Stomach (tissue), 9 donors: ENCODE measurements around the gene CCL21. TPM values are rescaled to one million over a fixed set of nuclear protein-coding genes. Genes with fewer than 3 reads are reported as not detected.

Experiments used
- DNase-seq, 2 donors: peaks; one replicate each; pipeline versions ENCODE4 v3.0.0 to v3.0.0-alpha.2; 2013 to 2019
- H3K27ac ChIP-seq, 5 donors: fragments of 200-600 bp in 4 of 5; sonication (generic) in 4 of 5; one replicate each; pipeline ENCODE4 v1.5.1; 2013 to 2019; ENCODE audit warnings: mild to moderate bottlenecking in 1 of 5, moderate library complexity in 1 of 5
- H3K27me3 ChIP-seq, 3 donors: fragments of 200-600 bp; sonication (generic); one replicate each; pipeline ENCODE4 v1.5.1; 2017 to 2019; ENCODE audit warnings: mixed run types in 1 of 3
- H3K36me3 ChIP-seq, 4 donors: fragments of 200-600 bp; sonication (generic); 1 replicate in 3 of 4; 2 replicates in 1 of 4; pipeline ENCODE4 v1.5.1; 2016 to 2019
- H3K4me1 ChIP-seq, 4 donors: fragments of 200-600 bp; sonication (generic); one replicate each; pipeline ENCODE4 v1.5.1; 2016 to 2019
- H3K4me3 ChIP-seq, 4 donors: fragments of 200-600 bp; sonication (generic) in 3 of 4; one replicate each; pipeline ENCODE4 v1.5.1; 2016 to 2019; ENCODE audit warnings: mild to moderate bottlenecking in 1 of 4
- H3K9me3 ChIP-seq, 4 donors: fragments of 200-600 bp; sonication (generic); one replicate each; pipeline ENCODE4 v1.5.1; 2016 to 2019
- EP300 ChIP-seq: sonication (generic); formaldehyde crosslinking; IDR thresholded peaks from one replicate; pipeline ENCODE4 v1.6.1; 2017; ENCODE audit warnings: antibody characterized with exemption
- POLR2A ChIP-seq, 4 donors: fragments of 450-650 bp; IDR thresholded peaks; one replicate each; pipeline ENCODE4 v1.6.1; 2016; ENCODE audit warnings: antibody characterized with exemption in 4 of 4, control low read depth in 2 of 4, mild to moderate bottlenecking in 1 of 4, moderate library complexity in 1 of 4
- POLR2AphosphoS5 ChIP-seq, 3 donors: sonication (generic); formaldehyde crosslinking; IDR thresholded peaks; one replicate each; pipeline ENCODE4 v1.6.1; 2016; ENCODE audit warnings: antibody characterized with exemption in 3 of 3
- WGBS, 5 donors: extraction: QIAGEN DNeasy Blood & Tissue Kit in 3 of 5; methylation state at CpG; one replicate each; pipeline versions ENCODE4 v1.1.5 to v1.1.7; 2013 to 2018; 5-methylcytosine and 5-hydroxymethylcytosine counted together
- intact Hi-C: fragments of 100-400 bp; cut with DNase I; formaldehyde crosslinking; loops from one replicate; pipeline ENCODE4 v1.15.1; 2023; ENCODE audit warnings: low total_unique reads
- polyA plus RNA-seq, 3 donors: library from polyadenylated mRNA; stranded (reverse); fragments of 200-250 nt; gene quantifications; one replicate each; pipeline ENCODE4 v1.2.3, GENCODE V29; 2013
- total RNA-seq, 5 donors: library from RNA; depleted of rRNA; stranded (reverse); fragments of >200 nt; gene quantifications; one replicate each; pipeline versions ENCODE4 v1.1.0 to v1.2.3, GENCODE V29; 2014 to 2016
- TF ChIP-seq, protein P1 (sequence below), 7 experiments: fragments of 450-650 bp in 4 of 7; fragments of 200-600 bp in 3 of 7; sonication (generic) in 3 of 7; IDR thresholded peaks; one replicate each; pipeline ENCODE4 v1.5.1; 2016 to 2019; ENCODE audit warnings: antibody characterized with exemption in 7 of 7, control low read depth in 2 of 7, mild to moderate bottlenecking in 1 of 7
- donor health status: healthy with polysubstance abuse.
- donor health status: Bipolar disorder and iron deficiency.
- donor health status: healthy.

The CCL21 gene
- total and polyA plus RNA-seq, 8 donors = 1.7 to 51.3 (median 23.4) TPM; not detected in 1

DNA sequence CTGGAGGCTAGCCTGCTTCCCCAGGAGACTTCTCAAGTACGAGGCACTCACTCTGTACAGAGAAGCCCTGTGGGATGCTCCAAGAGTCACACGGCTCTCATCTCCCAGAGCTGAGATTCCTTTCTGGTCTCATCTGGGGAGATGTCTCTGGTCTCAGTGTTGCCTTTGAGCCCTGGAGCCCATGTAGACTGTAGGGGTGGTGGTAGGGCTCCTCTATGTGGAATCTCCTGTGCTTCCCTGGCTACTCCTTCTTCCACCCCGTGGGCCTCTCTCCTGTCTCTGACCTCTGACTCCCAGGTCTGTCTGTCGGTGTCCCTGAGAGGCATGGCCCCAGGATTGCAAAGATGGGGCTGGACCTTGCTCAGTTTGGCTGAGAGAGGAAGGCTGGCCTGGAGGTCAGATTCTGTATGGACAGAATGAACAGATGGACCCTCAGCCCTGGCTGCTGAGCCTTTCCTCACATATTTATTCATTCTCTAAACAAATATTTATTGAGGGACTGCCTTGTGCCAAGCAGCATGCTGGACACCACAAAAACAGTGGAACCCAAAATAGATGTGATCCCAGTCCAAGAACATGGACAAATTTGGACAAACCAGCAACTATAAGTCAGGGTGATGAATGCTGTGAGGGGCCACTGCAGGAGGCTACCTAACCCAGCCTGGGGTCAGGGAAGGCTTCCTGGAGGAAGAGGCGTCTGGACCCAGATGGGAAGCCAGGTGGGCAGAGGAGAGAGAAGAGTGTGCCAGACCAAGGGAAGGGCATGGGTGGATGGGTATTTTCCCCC, 21.4 kb downstream of the CCL21 start:
- no peak for DNase-seq
- Histone ChIP-seq H3K36me3 (no peaks in the 10 kb centered on the region), H3K4me3 (no peak overlapping the region), H3K9me3 (no peaks in the 10 kb centered on the region), H3K27me3 (no peaks in the 10 kb centered on the region), H3K27ac (no peak overlapping the region), H3K4me1 (peaks cover 0 to 16% (median 13%) of the 10 kb centered on the region in 4 donors)
- intact Hi-C loops = no loop called here
- WGBS, 5 donors = 52 to 63% (median 62%) methylated on average over 5 of the region's 5 CpGs
- no peak for TF ChIP-seq POLR2AphosphoS5 (IDR thresholded peaks at IDR 0.05)
- no peak for TF ChIP-seq EP300
- no peak for TF ChIP-seq POLR2A (IDR thresholded peaks at IDR 0.05)
- TF ChIP-seq, protein P1, sequence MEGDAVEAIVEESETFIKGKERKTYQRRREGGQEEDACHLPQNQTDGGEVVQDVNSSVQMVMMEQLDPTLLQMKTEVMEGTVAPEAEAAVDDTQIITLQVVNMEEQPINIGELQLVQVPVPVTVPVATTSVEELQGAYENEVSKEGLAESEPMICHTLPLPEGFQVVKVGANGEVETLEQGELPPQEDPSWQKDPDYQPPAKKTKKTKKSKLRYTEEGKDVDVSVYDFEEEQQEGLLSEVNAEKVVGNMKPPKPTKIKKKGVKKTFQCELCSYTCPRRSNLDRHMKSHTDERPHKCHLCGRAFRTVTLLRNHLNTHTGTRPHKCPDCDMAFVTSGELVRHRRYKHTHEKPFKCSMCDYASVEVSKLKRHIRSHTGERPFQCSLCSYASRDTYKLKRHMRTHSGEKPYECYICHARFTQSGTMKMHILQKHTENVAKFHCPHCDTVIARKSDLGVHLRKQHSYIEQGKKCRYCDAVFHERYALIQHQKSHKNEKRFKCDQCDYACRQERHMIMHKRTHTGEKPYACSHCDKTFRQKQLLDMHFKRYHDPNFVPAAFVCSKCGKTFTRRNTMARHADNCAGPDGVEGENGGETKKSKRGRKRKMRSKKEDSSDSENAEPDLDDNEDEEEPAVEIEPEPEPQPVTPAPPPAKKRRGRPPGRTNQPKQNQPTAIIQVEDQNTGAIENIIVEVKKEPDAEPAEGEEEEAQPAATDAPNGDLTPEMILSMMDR (IDR thresholded peaks at IDR 0.05) = no peak

DNA sequence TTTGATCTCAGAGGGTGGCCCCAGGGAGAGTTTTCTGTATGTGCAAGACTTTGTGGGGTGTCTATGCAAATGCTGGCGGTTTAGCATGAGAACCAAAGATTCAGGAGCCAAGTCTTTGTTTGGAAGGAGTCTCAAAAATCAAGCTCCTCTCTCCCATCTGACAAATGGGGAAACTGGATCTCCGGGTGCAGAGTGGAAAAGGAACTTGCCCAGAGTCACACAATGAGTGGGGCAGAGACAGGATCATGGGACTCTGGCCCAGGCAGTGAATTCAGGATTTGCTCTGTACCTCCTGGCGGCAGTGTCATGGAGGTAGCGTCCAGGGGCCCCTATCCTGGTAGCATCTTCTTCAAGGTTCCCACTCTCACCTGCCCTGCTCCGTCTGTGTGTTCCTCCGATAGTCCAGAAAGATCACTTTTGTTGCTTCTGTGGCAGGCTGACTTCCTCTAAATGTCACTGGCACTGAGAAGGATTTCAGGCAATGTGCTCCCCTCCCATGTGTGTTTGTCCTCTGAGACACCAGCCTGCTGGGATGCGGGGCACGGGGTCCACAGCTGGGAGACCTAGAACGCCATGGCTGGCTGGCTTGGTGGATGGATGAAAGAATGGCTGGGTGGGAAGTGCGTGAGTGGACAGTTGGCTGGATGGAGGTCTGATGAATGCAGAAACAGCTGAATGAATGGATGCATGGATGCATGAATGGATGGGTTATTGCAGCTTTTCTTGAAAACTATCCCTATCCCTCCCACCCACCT, 22.5 kb downstream of the CCL21 start:
- TF ChIP-seq POLR2AphosphoS5 (IDR thresholded peaks at IDR 0.05) = no peak
- TF ChIP-seq, protein P1 (IDR thresholded peaks at IDR 0.05) = no peak
- no peak for TF ChIP-seq POLR2A (IDR thresholded peaks at IDR 0.05)
- TF ChIP-seq EP300 = no peak
- no peaks in the 10 kb centered on the region for H3K36me3 ChIP-seq
- no peak for DNase-seq
- H3K9me3 ChIP-seq = no peaks in the 10 kb centered on the region
- intact Hi-C loops = no loop called here
- no peak overlapping the region for H3K4me3 ChIP-seq
- no peak overlapping the region for H3K27ac ChIP-seq
- no peaks in the 10 kb centered on the region for H3K27me3 ChIP-seq
- 79 to 90% (median 86%) methylated on average over 10 of the region's 10 CpGs for WGBS, 5 donors
- H3K4me1 ChIP-seq = peaks cover 0 to 16% (median 13%) of the 10 kb centered on the region in 4 donors

DNA sequence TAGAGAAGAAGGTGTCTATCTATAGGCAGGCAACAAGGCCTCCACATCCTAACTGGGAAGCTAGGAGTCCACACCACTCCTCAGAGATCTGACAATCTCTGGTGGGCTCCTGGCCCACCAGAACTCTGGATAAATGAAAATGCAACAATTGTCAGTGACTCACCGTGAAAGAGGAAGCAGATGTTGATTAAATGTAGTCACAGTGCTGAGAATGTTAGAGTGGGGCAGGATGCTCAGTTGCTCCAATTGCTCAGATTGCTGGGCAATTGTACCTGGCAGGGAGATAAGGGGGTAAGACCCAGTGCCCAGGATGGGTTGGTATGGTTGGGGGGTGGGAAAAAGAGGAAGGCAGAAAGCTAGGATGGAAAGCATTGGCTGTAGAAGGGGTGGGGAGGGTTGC, 23.2 kb downstream of the CCL21 start:
- Histone ChIP-seq H3K27me3 (no peaks in the 10 kb centered on the region), H3K27ac (no peak overlapping the region), H3K4me3 (no peak overlapping the region), H3K9me3 (no peaks in the 10 kb centered on the region), H3K4me1 (peaks cover 0 to 14% (median 13%) of the 10 kb centered on the region in 4 donors), H3K36me3 (peaks cover 0 to 2% (median under 1%) of the 10 kb centered on the region in 4 donors)
- WGBS, 5 donors = 47 to 71% (median 67%) methylated on average over 1 of the region's 1 CpG
- DNase-seq = no peak
- no peak for TF ChIP-seq POLR2AphosphoS5 (IDR thresholded peaks at IDR 0.05)
- TF ChIP-seq POLR2A (IDR thresholded peaks at IDR 0.05) = no peak
- TF ChIP-seq, protein P1 (IDR thresholded peaks at IDR 0.05) = no peak
- TF ChIP-seq EP300 = no peak
- intact Hi-C loops = no loop called here

DNA sequence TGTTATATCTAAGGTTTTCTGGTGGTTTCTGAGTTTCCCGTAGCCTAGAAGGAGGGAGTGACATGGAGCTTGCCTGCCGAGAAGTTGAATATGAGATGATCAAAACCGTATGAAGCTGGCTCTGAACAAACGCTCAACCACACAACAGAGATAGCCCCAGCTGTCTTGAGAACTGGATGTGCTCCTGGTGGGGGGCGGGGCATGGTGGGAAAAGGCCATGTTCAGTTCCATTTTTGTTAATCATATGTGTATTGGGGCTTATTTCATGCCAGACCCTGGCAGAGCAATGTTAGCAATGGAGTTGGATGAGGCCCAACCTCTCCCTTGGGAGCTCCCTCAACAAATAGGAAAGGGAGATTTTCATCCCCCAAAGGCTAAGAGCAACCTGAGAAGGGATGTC, 23.7 kb downstream of the CCL21 start:
- DNase-seq = no peak
- TF ChIP-seq, protein P1 (IDR thresholded peaks at IDR 0.05) = no peak
- TF ChIP-seq POLR2A (IDR thresholded peaks at IDR 0.05) (no peak), EP300 (no peak), POLR2AphosphoS5 (IDR thresholded peaks at IDR 0.05) (no peak)
- Histone ChIP-seq H3K27ac (peak overlapping the region in 1 of 5 donors; percentile 4), H3K4me3 (no peak overlapping the region), H3K9me3 (no peaks in the 10 kb centered on the region), H3K4me1 (peaks cover 0 to 14% (median 10%) of the 10 kb centered on the region in 4 donors), H3K36me3 (peaks cover 0 to 7% (median 4%) of the 10 kb centered on the region in 4 donors), H3K27me3 (no peaks in the 10 kb centered on the region)
- 67 to 82% (median 77%) methylated on average over 5 of the region's 5 CpGs for WGBS, 5 donors
- intact Hi-C loops = no loop called here
